HepG2 (cell line): Measurements from ENCODE around the gene FBN3. TPM values are rescaled to one million over a fixed set of nuclear protein-coding genes. Genes with fewer than 3 reads are reported as not detected.

Experiments
- ATAC-seq: fragments of 200-7000 bp; cut with Tn5 transposase; 3 replicates; pipeline ENCODE4 v1.9.1; 2020; ENCODE audit warnings: mild to moderate bottlenecking, moderate library complexity
- BruUV-seq: library from RNA; stranded (reverse); fragments of 400-500 nt; replicated peaks from 2 replicates; lab custom pipeline; 2021; lab: Mats Ljungman, UMichigan
- CTCF ChIA-PET: fragments of 300-600 bp; formaldehyde crosslinking; extraction: SDS; loops from one replicate; lab custom pipeline; 2021; ENCODE audit warnings: low total read pairs, inconsistent platforms, low intra/inter-chr PET ratio; lab: Yijun Ruan, JAX
- POLR2A ChIA-PET: fragments of 350-600 bp; sonication (Branson Sonifier 250); formaldehyde crosslinking; loops from one replicate; lab custom pipeline; 2020; ENCODE audit warnings: antibody characterized with exemption, inconsistent platforms; lab: Yijun Ruan, JAX
- DNase-seq: peaks from one replicate; pipeline ENCODE4 v3.0.0-alpha.2; 2015; ENCODE audit warnings: low spot score
- FAIRE-seq: peaks from 3 replicates; lab custom pipeline; 2011; peaks lifted over from hg19 to GRCh38; lab: Jason Lieb, UNC
- H2AFZ ChIP-seq: one replicate; pipeline ENCODE4 v1.6.1; 2011; ENCODE audit warnings: low read length, inconsistent platforms
- H3K27ac ChIP-seq: fragments of 300-600 bp; 3 replicates; pipeline ENCODE4 v1.8.0; 2011; ENCODE audit warnings: mixed run types, mild to moderate bottlenecking, mixed read lengths, low read length, inconsistent platforms; ENCODE audit not compliant: insufficient read depth; ENCODE audit errors: extremely low read length
- H3K27me3 ChIP-seq, 2 experiments: fragments of 200-600 bp in 1 of 2; 2 replicates in 1 of 2; 3 replicates in 1 of 2; pipeline versions ENCODE4 v1.6.0 to v1.8.0; 2011; ENCODE audit warnings: low read length in 2 of 2, mild to moderate bottlenecking in 2 of 2, moderate library complexity in 2 of 2, inconsistent platforms in 1 of 2; ENCODE audit not compliant: insufficient read depth in 2 of 2, control insufficient read depth in 1 of 2
- H3K36me3 ChIP-seq, 2 experiments: fragments of 200-600 bp in 1 of 2; replicated peaks in 1 of 2; 2 replicates in 1 of 2; 3 replicates in 1 of 2; pipeline versions ENCODE4 v1.5.1 to v1.8.0; 2011; ENCODE audit warnings: low read length in 2 of 2, inconsistent platforms in 1 of 2; ENCODE audit not compliant: insufficient read depth in 2 of 2, control insufficient read depth in 1 of 2
- H3K4me1 ChIP-seq: 2 replicates; pipeline ENCODE4 v1.5.1; 2012; ENCODE audit warnings: low read length, inconsistent platforms; ENCODE audit not compliant: insufficient read depth
- H3K4me2 ChIP-seq: 2 replicates; pipeline ENCODE4 v1.6.0; 2011; ENCODE audit warnings: low read depth, low read length, inconsistent platforms
- H3K4me3 ChIP-seq, 3 experiments: fragments of 200-600 bp in 1 of 3; sonication (generic), shearing (Covaris generic) in 1 of 3; replicated peaks in 1 of 3; 2 replicates each; pipeline ENCODE4 v1.5.1; 2011 to 2016; ENCODE audit warnings: low read length in 3 of 3, inconsistent platforms in 2 of 3, low read depth in 2 of 3, mild to moderate bottlenecking in 2 of 3, control low read depth in 1 of 3, mixed read lengths in 1 of 3; ENCODE audit not compliant: insufficient read depth in 1 of 3
- H3K79me2 ChIP-seq: one replicate; pipeline ENCODE4 v1.6.1; 2011; ENCODE audit warnings: low read length, inconsistent platforms; ENCODE audit not compliant: insufficient read depth
- H3K9ac ChIP-seq: 2 replicates; pipeline ENCODE4 v1.6.0; 2011; ENCODE audit warnings: mild to moderate bottlenecking, low read depth, low read length, inconsistent platforms; ENCODE audit not compliant: insufficient read depth
- H3K9me3 ChIP-seq: 2 replicates; pipeline ENCODE4 v1.5.1; 2012; ENCODE audit warnings: mild to moderate bottlenecking, low read length
- H4K20me1 ChIP-seq: 2 replicates; pipeline ENCODE4 v1.6.0; 2011; ENCODE audit warnings: inconsistent platforms, mild to moderate bottlenecking, low read length, moderate library complexity; ENCODE audit not compliant: insufficient read depth
- ATF5 ChIP-seq: sonication (generic); formaldehyde crosslinking; IDR thresholded peaks from 2 replicates; pipeline ENCODE4 v1.4.0; 2020; ENCODE audit warnings: mild to moderate bottlenecking, low read depth, missing genetic modification reagents
- BCL3 ChIP-seq: sonication (generic); formaldehyde crosslinking; IDR thresholded peaks from 2 replicates; pipeline ENCODE4 v1.5.1; 2020; ENCODE audit warnings: mild to moderate bottlenecking, missing genetic modification reagents, moderate library complexity
- HDAC1 ChIP-seq: sonication (generic); formaldehyde crosslinking; IDR thresholded peaks from 2 replicates; pipeline ENCODE4 v1.5.1; 2020; ENCODE audit warnings: mild to moderate bottlenecking, missing genetic modification reagents
- ISL2 ChIP-seq: sonication (generic); formaldehyde crosslinking; IDR thresholded peaks from 2 replicates; pipeline ENCODE4 v1.5.0; 2020; ENCODE audit warnings: missing genetic modification reagents
- MEIS2 ChIP-seq: sonication (generic); formaldehyde crosslinking; IDR thresholded peaks from 2 replicates; pipeline ENCODE4 v1.9.0; 2021; ENCODE audit warnings: mild to moderate bottlenecking, missing genetic modification reagents
- MYNN ChIP-seq: sonication (generic); formaldehyde crosslinking; IDR thresholded peaks from 2 replicates; pipeline ENCODE4 v1.4.0; 2020; ENCODE audit warnings: mild to moderate bottlenecking, low read depth, missing genetic modification reagents
- MZF1 ChIP-seq: sonication (generic); formaldehyde crosslinking; IDR thresholded peaks from 2 replicates; pipeline ENCODE4 v1.8.1; 2023; ENCODE audit warnings: mild to moderate bottlenecking, missing genetic modification reagents, borderline replicate concordance
- PCBP1 ChIP-seq: fragments of 200-400 bp; formaldehyde crosslinking; IDR thresholded peaks from 2 replicates; pipeline ENCODE4 v1.6.1; 2017; ENCODE audit warnings: mild to moderate bottlenecking, low read depth, low read length, borderline replicate concordance
- TOPORS ChIP-seq: sonication (generic); formaldehyde crosslinking; IDR thresholded peaks from 2 replicates; pipeline ENCODE4 v1.8.0; 2023; ENCODE audit warnings: mild to moderate bottlenecking, missing genetic modification reagents
- ZFP90 ChIP-seq: sonication (generic); formaldehyde crosslinking; IDR thresholded peaks from 2 replicates; pipeline ENCODE4 v1.8.0; 2022; ENCODE audit warnings: missing genetic modification reagents, mild to moderate bottlenecking, inconsistent platforms, borderline replicate concordance
- ZNF20 ChIP-seq: sonication (generic); formaldehyde crosslinking; IDR thresholded peaks from 2 replicates; pipeline ENCODE4 v1.4.0; 2020; ENCODE audit warnings: mild to moderate bottlenecking, moderate library complexity, missing genetic modification reagents
- ZNF264 ChIP-seq: sonication (generic); formaldehyde crosslinking; IDR thresholded peaks from 2 replicates; pipeline ENCODE4 v1.4.0; 2020; ENCODE audit warnings: missing genetic modification reagents
- ZNF274 ChIP-seq: sonication (generic); formaldehyde crosslinking; IDR thresholded peaks from 2 replicates; pipeline ENCODE4 v1.5.1; 2020; ENCODE audit warnings: mild to moderate bottlenecking, missing genetic modification reagents
- ZNF556 ChIP-seq: sonication (generic); formaldehyde crosslinking; IDR thresholded peaks from 2 replicates; pipeline ENCODE4 v1.4.0; 2020; ENCODE audit warnings: mild to moderate bottlenecking, missing genetic modification reagents, borderline replicate concordance
- ZNF652 ChIP-seq: IDR thresholded peaks from 2 replicates; pipeline ENCODE4 v1.6.1; 2016; ENCODE audit warnings: low read depth, borderline replicate concordance
- ZNF841 ChIP-seq: sonication (generic); formaldehyde crosslinking; IDR thresholded peaks from 2 replicates; pipeline ENCODE4 v1.8.1; 2023; ENCODE audit warnings: missing genetic modification reagents, borderline replicate concordance
- WGBS: methylation state at CpG from one replicate; pipeline ENCODE4 v1.1.6; 2017; ENCODE audit warnings: low lambda C conversion rate; 5-methylcytosine and 5-hydroxymethylcytosine counted together
- in situ Hi-C: cut with HindIII; loops from 2 replicates; pipeline ENCODE4 v1.10.0; 2017; ENCODE audit warnings: low pct_unique_long_range_greater_than_20kb; ENCODE audit not compliant: extremely low pct_ligation_motif_present
- intact Hi-C: fragments of 100-400 bp; cut with micrococcal nuclease; formaldehyde crosslinking; loops from one replicate; pipeline ENCODE4 v1.10.0; 2022; ENCODE audit not compliant: unreplicated experiment
- polyA plus RNA-seq, 8 experiments: library from polyadenylated mRNA; depleted of rRNA in 3 of 8; stranded (reverse) in 7 of 8; unstranded in 1 of 8; fragments of >200 nt; fragmentation: Illumina TruSeq in 4 of 8; extraction: Trizol in 4 of 8; gene quantifications; 2 replicates each; pipeline versions ENCODE4 v1.2.1 to v1.2.3, GENCODE V29; 2011 to 2016; ENCODE audit warnings: low read depth in 4 of 8, missing spikeins in 1 of 8, mixed read lengths in 1 of 8; ENCODE audit not compliant: insufficient read depth in 1 of 8
- total RNA-seq, 5 experiments: library from RNA; depleted of rRNA; stranded (reverse); fragments of >200 nt; fragmentation: Illumina TruSeq; extraction: Trizol; gene quantifications; 2 replicates each; pipeline ENCODE4 v1.2.3, GENCODE V29; 2016; ENCODE audit warnings: low read depth in 1 of 5
- TF ChIP-seq, protein P1 (sequence below): sonication (generic); formaldehyde crosslinking; IDR thresholded peaks from 2 replicates; pipeline ENCODE4 v1.4.0; 2020; ENCODE audit warnings: missing genetic modification reagents

Gene FBN3
- total and polyA plus RNA-seq, 2 of the 13 experiments (the other 11 are each of a cell fraction or from before 2014, with no cell fraction given) = 0.20 to 1.3 TPM

- Histone ChIP-seq H4K20me1 (no peaks in the 10 kb centered on the region), H3K36me3 (no peaks in the 10 kb centered on the region), H3K9me3 (no peaks in the 10 kb centered on the region), H3K4me1 (peaks cover 43% of the 10 kb centered on the region), H2AFZ (no peak overlapping the region), H3K4me2 (no peak overlapping the region), H3K27me3 (no peaks in the 10 kb centered on the region), H3K4me3 (no peak overlapping the region), H3K79me2 (no peaks in the 10 kb centered on the region), H3K27ac (no peak overlapping the region), H3K9ac (no peak overlapping the region)
- ChIA-PET POLR2A (no interaction called here), CTCF (no interaction called here)
- no TSS peak for BruUV-seq
- FAIRE-seq (no peak), DNase-seq (no peak), ATAC-seq (no peak)
- in situ Hi-C loops (no loop called here), intact Hi-C loops (no loop called here)
- WGBS = 77% methylated on average over 7 of the region's 15 CpGs
- TF ChIP-seq ZNF264 (CRISPR knock-in tag) (no peak), PCBP1 (no peak), ZNF20 (CRISPR knock-in tag) (no peak), ZFP90 (CRISPR knock-in tag) (peak; percentile 65; the same call in 1 of the 2 replicates)
These were observed 61.5 kb downstream of the FBN3 start for GRCh38 chr19:8087876-8088275.

- POLR2A ChIA-PET = no interaction called here
- H3K9me3 ChIP-seq = no peaks in the 10 kb centered on the region
- H3K27me3 ChIP-seq = no peaks in the 10 kb centered on the region
- no peaks in the 10 kb centered on the region for H4K20me1 ChIP-seq
- H3K36me3 ChIP-seq = no peaks in the 10 kb centered on the region
- no peak overlapping the region for H3K27ac ChIP-seq
- CTCF ChIA-PET = no interaction called here
- peaks cover 48% of the 10 kb centered on the region for H3K4me1 ChIP-seq
- FAIRE-seq (no peak), DNase-seq (no peak), ATAC-seq (no peak)
- H3K79me2 ChIP-seq = no peaks in the 10 kb centered on the region
- no peak overlapping the region; the same call in 1 of the 2 replicates for H3K4me2 ChIP-seq
- in situ Hi-C loops (no loop called here), intact Hi-C loops (no loop called here)
- no peak overlapping the region for H3K9ac ChIP-seq
- no peak overlapping the region for H2AFZ ChIP-seq
- no TSS peak for BruUV-seq
- no peak overlapping the region for H3K4me3 ChIP-seq
- 71% methylated on average over 12 of the region's 13 CpGs for WGBS
- TF ChIP-seq MZF1 (CRISPR knock-in tag) (no peak), HDAC1 (CRISPR knock-in tag) (no peak), TOPORS (CRISPR knock-in tag) (no peak), ISL2 (no peak), ZNF274 (CRISPR knock-in tag) (0 out of 2 replicates have a peak, but pooled peaks have one; percentile 37), MYNN (CRISPR knock-in tag) (no peak), ATF5 (CRISPR knock-in tag) (no peak), BCL3 (CRISPR knock-in tag) (0 out of 2 replicates have a peak, but pooled peaks have one; percentile 35), ZNF556 (CRISPR knock-in tag) (no peak), ZNF841 (no peak), ZNF652 (no peak), MEIS2 (no peak)
- TF ChIP-seq, protein P1, sequence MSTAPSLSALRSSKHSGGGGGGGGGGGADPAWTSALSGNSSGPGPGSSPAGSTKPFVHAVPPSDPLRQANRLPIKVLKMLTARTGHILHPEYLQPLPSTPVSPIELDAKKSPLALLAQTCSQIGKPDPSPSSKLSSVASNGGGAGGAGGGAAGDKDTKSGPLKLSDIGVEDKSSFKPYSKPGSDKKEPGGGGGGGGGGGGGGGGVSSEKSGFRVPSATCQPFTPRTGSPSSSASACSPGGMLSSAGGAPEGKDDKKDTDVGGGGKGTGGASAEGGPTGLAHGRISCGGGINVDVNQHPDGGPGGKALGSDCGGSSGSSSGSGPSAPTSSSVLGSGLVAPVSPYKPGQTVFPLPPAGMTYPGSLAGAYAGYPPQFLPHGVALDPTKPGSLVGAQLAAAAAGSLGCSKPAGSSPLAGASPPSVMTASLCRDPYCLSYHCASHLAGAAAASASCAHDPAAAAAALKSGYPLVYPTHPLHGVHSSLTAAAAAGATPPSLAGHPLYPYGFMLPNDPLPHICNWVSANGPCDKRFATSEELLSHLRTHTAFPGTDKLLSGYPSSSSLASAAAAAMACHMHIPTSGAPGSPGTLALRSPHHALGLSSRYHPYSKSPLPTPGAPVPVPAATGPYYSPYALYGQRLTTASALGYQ (CRISPR knock-in tag) = no peak
These were observed 62.5 kb downstream of the FBN3 start for GRCh38 chr19:8086849-8087248.
